ENCODE measurements around the gene AHRR.

The AHRR gene

DNA sequence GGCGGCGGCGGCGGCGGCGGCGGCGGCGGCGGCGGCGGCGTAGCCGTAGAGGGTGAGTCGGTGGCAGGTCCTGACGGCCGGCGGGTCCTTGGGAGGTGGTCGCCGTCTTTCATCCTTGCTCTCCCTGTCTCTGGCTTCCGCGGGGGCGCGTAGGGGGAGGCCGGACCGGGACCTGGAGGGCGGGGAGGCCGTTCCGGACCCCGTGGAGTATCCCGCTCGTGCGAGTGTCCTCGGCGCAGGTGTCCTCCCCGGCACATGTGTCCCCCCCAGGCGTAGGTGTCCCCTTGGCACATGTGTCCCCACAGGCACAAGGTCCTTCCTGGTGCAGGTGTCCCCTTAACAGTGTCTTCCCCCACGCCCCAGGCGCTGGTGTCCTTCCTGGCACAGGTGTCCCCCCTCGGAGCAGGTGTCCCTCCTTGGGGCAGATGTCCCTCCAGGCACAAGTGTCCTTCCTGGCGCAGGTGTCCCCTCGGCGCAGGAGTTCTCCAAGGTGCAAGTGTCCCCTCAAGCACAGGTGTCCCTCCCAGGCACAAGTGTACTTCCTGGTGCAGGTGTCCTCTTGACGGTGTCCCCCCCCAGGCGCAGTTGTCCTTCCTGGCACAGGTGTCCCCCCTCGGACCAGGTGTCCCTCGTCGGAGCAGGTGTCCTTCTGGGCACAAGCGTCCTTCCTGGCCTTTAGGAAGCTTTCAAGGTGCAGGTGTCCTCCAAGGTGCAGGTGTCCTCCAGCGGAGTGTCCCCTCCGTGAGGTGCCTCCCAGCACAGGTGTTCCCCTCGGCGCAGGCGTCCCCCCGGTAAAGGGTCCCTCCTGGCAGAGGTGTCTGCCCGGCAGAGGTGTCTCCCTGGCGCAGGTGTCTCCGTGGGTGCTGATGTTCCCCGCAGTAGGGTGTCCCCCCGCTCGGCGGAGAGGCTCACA lies 122.0 kb downstream of the AHRR start:
- no peak for DNase-seq (ENCODE audit: low read depth)

GRCh38 chr5:444226-444625 lies 122.7 kb downstream of the AHRR start:
- no peak for DNase-seq (ENCODE audit: low read depth)

DNA sequence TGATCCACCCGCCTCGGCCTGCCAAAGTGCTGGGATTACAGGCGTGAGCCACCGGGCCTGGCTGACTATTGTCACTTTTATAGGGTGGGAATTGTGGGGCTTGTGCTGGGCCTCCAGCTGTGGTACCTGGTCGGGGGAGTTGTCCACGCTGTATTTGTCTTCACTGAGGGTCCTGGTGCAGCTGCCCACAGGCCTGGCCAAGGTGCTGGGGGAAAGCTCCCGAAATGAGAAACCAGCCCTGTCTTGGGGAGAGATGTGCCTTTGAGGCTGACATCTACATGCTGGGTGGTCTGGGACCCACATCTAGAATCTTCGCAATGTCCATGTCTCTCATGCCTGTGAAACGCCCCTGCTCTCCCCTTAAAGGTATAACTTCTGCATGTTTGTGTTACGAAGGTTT lies 124.1 kb downstream of the AHRR start:
- no peak for DNase-seq (ENCODE audit: low read depth)

DNA sequence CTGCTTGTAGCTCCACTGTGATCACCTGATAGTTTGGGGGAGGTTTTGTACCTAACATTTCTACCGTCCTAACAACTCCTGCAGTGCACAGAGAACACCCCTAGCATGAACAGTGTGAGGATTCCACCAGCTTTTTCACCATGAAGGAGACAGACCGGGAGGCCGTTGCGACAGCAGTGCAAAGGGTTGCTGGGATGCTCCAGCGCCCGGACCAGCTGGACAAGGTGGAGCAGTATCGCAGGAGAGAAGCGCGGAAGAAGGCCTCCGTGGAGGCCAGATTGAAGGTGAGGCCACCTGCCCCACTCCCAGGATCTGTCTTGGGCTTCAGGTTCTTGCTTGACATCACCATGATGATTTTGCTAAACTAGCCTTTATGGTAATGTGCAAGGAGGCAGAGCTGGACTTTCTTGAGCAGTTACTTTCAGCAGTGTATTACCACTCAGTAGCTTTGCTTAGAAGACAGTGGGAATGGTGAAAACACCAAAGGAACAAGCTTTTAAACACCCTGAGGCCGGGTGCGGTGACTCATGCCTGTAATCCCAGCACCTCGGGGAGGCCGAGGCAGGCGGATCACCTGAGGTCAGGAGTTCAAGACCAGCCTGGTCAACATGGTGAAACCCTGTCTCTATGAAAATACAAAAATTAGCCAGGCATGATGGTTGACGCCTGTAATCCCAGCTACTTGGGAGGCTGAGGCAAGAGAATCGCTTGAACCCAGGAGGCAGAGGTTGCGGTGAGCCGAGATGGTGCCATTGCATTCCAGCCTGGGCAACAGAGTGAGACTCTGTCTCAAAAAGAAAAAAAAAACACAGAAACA lies 124.8 kb downstream of the AHRR start:
- DNase-seq (ENCODE audit: low read depth) = no peak

DNA sequence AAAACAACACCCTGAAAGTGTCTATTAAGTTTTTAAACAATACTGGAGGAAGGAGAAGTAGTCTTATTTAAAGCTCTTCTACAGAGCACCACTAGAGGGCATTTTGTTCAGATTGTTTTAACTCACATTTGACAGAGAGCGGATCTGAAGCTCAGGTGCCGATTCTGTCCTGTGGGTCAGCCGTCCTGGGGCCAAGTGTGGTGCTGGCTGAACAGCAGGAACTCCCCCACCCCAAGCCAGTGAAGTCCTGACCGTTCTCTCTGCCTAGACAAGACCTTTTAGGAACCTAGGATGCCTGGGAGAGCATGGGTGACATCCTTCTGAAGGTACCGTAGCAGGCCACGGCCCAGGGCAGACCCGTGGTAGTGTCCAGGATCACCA lies 125.4 kb downstream of the AHRR start:
- DNase-seq (ENCODE audit: low read depth) = no peak

GRCh38 chr5:447501-447900 lies 126.0 kb downstream of the AHRR start:
- DNase-seq (ENCODE audit: low read depth) = no peak

- no peak for DNase-seq (ENCODE audit: low read depth)
These were observed 126.7 kb downstream of the AHRR start for GRCh38 chr5:448061-448765.

GRCh38 chr5:448766-449090 lies 127.2 kb downstream of the AHRR start:
- DNase-seq (ENCODE audit: low read depth) = no peak

GRCh38 chr5:449151-449550 lies 127.6 kb downstream of the AHRR start:
- DNase-seq (ENCODE audit: low read depth) = no peak

- DNase-seq (ENCODE audit: low read depth) = no peak
These were observed 130.3 kb downstream of the AHRR start for GRCh38 chr5:451587-452458.

GRCh38 chr5:452978-453710 lies 131.6 kb downstream of the AHRR start:
- no peak for DNase-seq (ENCODE audit: low read depth)

- no peak for DNase-seq (ENCODE audit: low read depth)
These were observed 132.4 kb downstream of the AHRR start for GRCh38 chr5:453725-454481.

DNA sequence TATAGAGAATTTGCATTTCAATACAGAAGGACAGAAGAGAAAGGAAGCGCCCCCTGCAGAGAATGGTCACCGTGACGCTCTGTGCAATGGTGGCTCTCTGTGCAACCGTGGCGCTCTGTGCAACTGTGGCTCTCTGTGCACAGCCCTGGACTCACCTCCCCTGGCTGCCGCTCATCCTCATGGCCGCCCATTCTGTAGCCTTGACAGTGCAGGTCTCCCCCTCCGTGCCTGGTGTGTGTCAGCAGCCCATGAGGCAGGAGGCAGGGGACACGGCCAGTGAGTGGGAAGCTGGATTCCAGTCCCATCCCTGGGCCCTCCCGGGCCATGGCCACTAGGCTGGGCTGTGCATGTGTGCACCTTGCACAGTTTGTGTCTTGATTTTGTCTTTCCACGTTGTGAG lies 133.4 kb downstream of the AHRR start:
- DNase-seq (ENCODE audit: low read depth) = no peak

- DNase-seq (ENCODE audit: low read depth) = no peak
These were observed 134.3 kb downstream of the AHRR start for GRCh38 chr5:455806-456205.

DNA sequence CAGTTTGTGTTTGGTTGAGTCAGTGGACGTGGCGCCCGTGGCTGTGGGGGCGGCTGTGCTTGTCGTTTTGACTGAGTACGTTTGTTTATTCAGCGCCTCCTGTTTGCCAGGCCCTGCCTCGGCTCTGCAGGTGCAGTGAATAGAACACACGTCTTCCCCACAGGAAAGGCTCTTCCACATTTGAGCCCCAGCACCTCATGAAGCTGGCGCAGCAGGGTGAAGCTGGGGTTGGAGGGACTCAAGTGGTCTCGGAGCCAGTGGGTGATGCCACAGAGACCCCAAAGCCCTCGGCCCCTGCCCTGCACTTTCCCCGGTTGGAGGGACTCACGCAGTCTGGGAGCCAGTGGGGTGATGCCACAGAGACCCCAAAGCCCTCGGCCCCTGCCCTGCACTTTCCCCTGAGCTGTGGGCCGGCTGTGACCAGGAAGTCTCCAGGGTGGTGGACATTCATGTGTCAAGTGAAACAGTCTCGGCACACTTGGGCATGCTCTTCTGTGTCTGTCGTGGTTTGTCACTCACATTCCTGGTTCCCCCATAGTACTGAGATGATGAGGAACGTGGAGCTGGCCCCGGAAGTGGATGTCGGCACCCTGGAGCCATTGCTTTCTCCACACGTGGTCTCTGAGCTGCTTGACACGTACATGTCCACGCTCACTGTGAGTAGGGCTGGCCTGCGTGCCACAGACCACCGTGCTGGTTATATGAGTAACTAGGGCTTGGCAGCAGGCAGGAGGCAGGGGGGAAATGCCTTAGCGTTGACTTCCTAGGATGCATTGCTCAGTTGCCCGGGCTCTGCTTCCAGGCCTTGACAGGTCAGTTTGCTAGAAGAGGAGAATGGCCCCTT lies 135.1 kb downstream of the AHRR start:
- no peak for DNase-seq (ENCODE audit: low read depth)

GRCh38 chr5:457195-457961 lies 135.9 kb downstream of the AHRR start:
- no peak for DNase-seq (ENCODE audit: low read depth)

DNA sequence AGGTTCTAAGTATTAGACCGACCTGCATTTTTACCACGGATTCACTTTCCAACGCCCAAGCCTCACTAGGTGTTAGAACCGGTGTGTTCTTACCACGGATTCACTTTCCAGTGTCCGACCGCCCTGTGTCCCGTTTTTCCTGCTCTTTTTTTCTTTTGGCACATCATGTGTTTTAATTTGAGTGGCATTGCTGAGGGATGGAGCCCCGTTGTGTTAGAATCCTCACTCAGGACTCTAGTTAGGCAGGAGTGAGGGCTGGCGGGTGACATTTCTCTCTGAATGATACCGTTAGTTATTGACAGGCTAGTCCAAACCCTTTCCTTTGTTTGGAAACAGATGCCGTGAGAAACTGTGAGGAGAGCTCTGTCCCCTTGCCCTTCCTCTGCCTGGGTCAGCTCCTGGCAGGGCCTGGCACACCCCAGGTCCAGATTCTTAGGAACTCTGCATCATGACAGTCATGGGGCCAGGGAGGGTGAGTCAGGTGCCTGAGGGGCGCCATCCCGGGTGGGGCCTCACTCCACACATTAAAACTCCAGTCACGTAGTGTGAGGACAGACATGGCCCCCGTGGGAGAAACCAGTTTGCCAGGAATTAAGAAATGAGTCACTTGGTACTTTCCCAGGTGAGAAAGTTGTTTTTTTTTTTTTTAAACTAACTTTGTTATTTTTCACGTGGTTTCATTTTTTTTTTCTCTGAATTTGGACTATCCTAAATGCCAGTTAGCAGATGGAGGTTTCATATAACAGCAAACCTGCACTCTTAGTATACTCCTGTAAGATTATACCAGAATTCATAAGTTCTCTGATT lies 137.2 kb downstream of the AHRR start:
- no peak for DNase-seq (ENCODE audit: low read depth)
